Fibroblast of lung (primary cell): ENCODE measurements around the gene LBHD2. TPM values are rescaled to one million over a fixed set of nuclear protein-coding genes. Genes with fewer than 3 reads are reported as not detected.

Experiments
- DNase-seq, 2 donors: peaks; one replicate each; pipeline versions ENCODE4 v3.0.0 to v3.0.0-alpha.2; 2010; ENCODE audit warnings: low read depth in 2 of 2
- H2AFZ ChIP-seq: 2 replicates; pipeline ENCODE4 v1.5.1; 2012; ENCODE audit warnings: low read length, control low read depth, inconsistent platforms
- H3K27ac ChIP-seq: 2 replicates; pipeline ENCODE4 v1.5.1; 2011; ENCODE audit warnings: low read length, control low read depth; ENCODE audit not compliant: insufficient read depth
- H3K27me3 ChIP-seq: 2 replicates; pipeline ENCODE4 v1.5.1; 2011; ENCODE audit warnings: mild to moderate bottlenecking, low read length; ENCODE audit not compliant: control insufficient read depth, insufficient read depth
- H3K36me3 ChIP-seq: 2 replicates; pipeline ENCODE4 v1.5.1; 2011; ENCODE audit warnings: low read length; ENCODE audit not compliant: control insufficient read depth, insufficient read depth
- H3K4me1 ChIP-seq: 2 replicates; pipeline ENCODE4 v1.5.1; 2011; ENCODE audit warnings: low read length; ENCODE audit not compliant: control insufficient read depth, insufficient read depth; ENCODE audit errors: extremely low read depth
- H3K4me2 ChIP-seq: 2 replicates; pipeline ENCODE4 v1.5.1; 2011; ENCODE audit warnings: low read length, control low read depth; ENCODE audit not compliant: insufficient read depth; ENCODE audit errors: extremely low read depth
- H3K4me3 ChIP-seq, 4 experiments: fragments of 200-600 bp in 1 of 4; sonication (generic) in 1 of 4; replicated peaks in 1 of 4; 2 replicates each; pipeline ENCODE4 v1.5.1; 2011 to 2016; ENCODE audit warnings: low read length in 4 of 4, low read depth in 3 of 4, mild to moderate bottlenecking in 3 of 4, control low read depth in 2 of 4, inconsistent platforms in 1 of 4, mixed read lengths in 1 of 4; ENCODE audit not compliant: insufficient read depth in 1 of 4; ENCODE audit errors: control extremely low read depth in 1 of 4
- H3K79me2 ChIP-seq: 2 replicates; pipeline ENCODE4 v1.5.1; 2012; ENCODE audit warnings: mild to moderate bottlenecking, low read length, inconsistent platforms; ENCODE audit not compliant: control insufficient read depth, insufficient read depth
- H3K9ac ChIP-seq: 2 replicates; pipeline ENCODE4 v1.5.1; 2011; ENCODE audit warnings: mild to moderate bottlenecking, low read length, control low read depth; ENCODE audit not compliant: insufficient read depth
- H3K9me3 ChIP-seq: 2 replicates; pipeline ENCODE4 v1.5.1; 2012; ENCODE audit warnings: low read depth, low read length; ENCODE audit not compliant: control insufficient read depth, insufficient read depth
- H4K20me1 ChIP-seq: 2 replicates; pipeline ENCODE4 v1.5.1; 2011; ENCODE audit warnings: low read length; ENCODE audit not compliant: control insufficient read depth, insufficient read depth; ENCODE audit errors: extremely low read depth
- CTCF ChIP-seq, 2 donors: IDR thresholded peaks in 1 of 2; conservative IDR thresholded peaks in 1 of 2; 1 replicate in 1 of 2; 2 replicates in 1 of 2; pipeline ENCODE4 v1.5.1; 2011 to 2012; ENCODE audit warnings: low read length in 2 of 2, control low read depth in 1 of 2, inconsistent platforms in 1 of 2, low read depth in 1 of 2, mild to moderate bottlenecking in 1 of 2
- EZH2 ChIP-seq: IDR thresholded peaks from 2 replicates; pipeline ENCODE4 v1.5.1; 2012; ENCODE audit warnings: low read length, control low read depth, mild to moderate bottlenecking; ENCODE audit errors: missing control alignments
- polyA plus RNA-seq, 2 donors: library from polyadenylated mRNA; depleted of rRNA in 1 of 2; stranded (reverse) in 1 of 2; unstranded in 1 of 2; fragments of >200 nt; gene quantifications; 2 replicates each; pipeline ENCODE4 v1.2.1, GENCODE V29; 2011 to 2012; ENCODE audit warnings: missing spikeins in 1 of 2
- total RNA-seq: library from RNA; depleted of rRNA; stranded (reverse); fragments of >200 nt; gene quantifications from 2 replicates; pipeline ENCODE4 v1.2.1, GENCODE V29; 2014

LBHD2 gene
- total and polyA plus RNA-seq, 2 donors (not counting 1 experiment from before 2014, with no cell fraction given) = not detected

- Histone ChIP-seq H3K4me1 (peaks cover 27% of the 10 kb centered on the region), H2AFZ (no peak overlapping the region), H3K9ac (no peak overlapping the region), H4K20me1 (no peaks in the 10 kb centered on the region), H3K9me3 (no peaks in the 10 kb centered on the region), H3K36me3 (peaks cover 24% of the 10 kb centered on the region), H3K79me2 (peaks cover 10% of the 10 kb centered on the region), H3K27ac (no peak overlapping the region), H3K27me3 (no peaks in the 10 kb centered on the region), H3K4me2 (no peak overlapping the region), H3K4me3 (no peak overlapping the region)
- no peak for DNase-seq
- TF ChIP-seq CTCF (conservative IDR thresholded peaks at IDR 0.05 in 1 of 2, IDR thresholded peaks at IDR 0.05 in 1 of 2; ENCODE audit: low read depth in 1 of 2, low read length in 2 of 2) = no peak
- TF ChIP-seq EZH2 = no peak
Measured at GRCh38 chr14:103127356-103127755, 43.3 kb downstream of the LBHD2 start.

DNA sequence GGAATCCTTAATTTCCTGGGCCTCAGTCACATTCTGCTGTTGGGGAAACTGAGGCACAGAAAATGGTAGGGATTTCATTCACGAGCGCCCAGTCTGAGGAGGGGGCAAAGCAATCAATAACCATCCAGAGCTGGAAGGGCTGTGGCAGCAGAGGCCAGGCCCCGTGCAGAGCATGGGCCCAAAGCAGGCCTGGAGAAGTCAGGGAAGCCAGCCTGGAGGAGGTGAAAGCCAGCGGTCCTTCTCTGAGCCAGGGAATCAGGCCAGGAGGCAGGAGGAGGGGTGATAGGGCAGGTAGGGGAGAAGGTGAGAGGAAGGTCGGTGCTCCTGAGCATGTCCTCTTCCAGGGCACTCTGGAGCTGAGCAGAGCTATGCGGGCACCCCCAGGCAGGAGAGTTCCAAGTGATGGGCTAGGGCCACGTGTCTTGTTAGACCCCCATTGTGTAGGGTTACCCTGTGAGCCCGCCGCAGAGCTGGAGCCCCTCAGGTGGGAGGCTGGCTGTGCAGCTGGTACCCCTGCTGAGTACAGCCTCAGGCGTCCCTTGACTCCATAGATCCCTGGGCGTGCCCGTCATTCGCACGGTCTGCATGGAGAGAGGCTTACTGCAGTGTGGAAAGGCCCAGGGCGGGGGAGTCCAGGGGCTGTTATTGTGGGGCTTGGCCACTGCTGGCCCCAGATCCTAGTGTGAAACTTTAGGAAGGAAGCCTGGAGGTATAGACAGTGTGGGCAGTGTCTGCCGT, 44.0 kb downstream of the LBHD2 start:
- no peaks in the 10 kb centered on the region for H4K20me1 ChIP-seq
- no peak for TF ChIP-seq CTCF (conservative IDR thresholded peaks at IDR 0.05 in 1 of 2, IDR thresholded peaks at IDR 0.05 in 1 of 2; ENCODE audit: low read depth in 1 of 2, low read length in 2 of 2)
- TF ChIP-seq EZH2 = no peak
- H2AFZ ChIP-seq = no peak overlapping the region
- H3K79me2 ChIP-seq = peaks cover 10% of the 10 kb centered on the region
- peaks cover 28% of the 10 kb centered on the region for H3K36me3 ChIP-seq
- H3K9me3 ChIP-seq = no peaks in the 10 kb centered on the region
- DNase-seq = no peak
- H3K4me1 ChIP-seq = peaks cover 21% of the 10 kb centered on the region
- no peak overlapping the region for H3K4me3 ChIP-seq
- H3K27ac ChIP-seq = no peak overlapping the region
- H3K27me3 ChIP-seq = no peaks in the 10 kb centered on the region
- H3K4me2 ChIP-seq = peak overlapping the region; percentile 25
- no peak overlapping the region for H3K9ac ChIP-seq

- Histone ChIP-seq H3K4me2 (no peak overlapping the region), H3K36me3 (peaks cover 34% of the 10 kb centered on the region)
- DNase-seq = no peak
Measured at GRCh38 chr14:103128631-103129300, 44.8 kb downstream of the LBHD2 start.

More at GRCh38 chr14:103128631-103129300, 44.8 kb downstream of the LBHD2 start:
- H3K9ac ChIP-seq = no peak overlapping the region
- TF ChIP-seq EZH2 (no peak), CTCF (conservative IDR thresholded peaks at IDR 0.05 in 1 of 2, IDR thresholded peaks at IDR 0.05 in 1 of 2; ENCODE audit: low read depth in 1 of 2, low read length in 2 of 2) (no peak)
- H2AFZ ChIP-seq = no peak overlapping the region
- no peak overlapping the region for H3K4me3 ChIP-seq
- peaks cover 10% of the 10 kb centered on the region for H3K79me2 ChIP-seq
- peaks cover 20% of the 10 kb centered on the region for H3K4me1 ChIP-seq
- no peak overlapping the region for H3K27ac ChIP-seq
- no peaks in the 10 kb centered on the region for H3K27me3 ChIP-seq
- no peaks in the 10 kb centered on the region for H3K9me3 ChIP-seq
- no peaks in the 10 kb centered on the region for H4K20me1 ChIP-seq
